G401.6 (cell line): Measurements from ENCODE around the gene PRDX2.
A peak's percentile ranks its signal among the peaks of the same experiment; 100 is the strongest.
"Not testable (repeated sequence)": the region's sequence is repeated elsewhere in the genome, so short reads cannot be mapped to it uniquely, and the experiment has no call there.

Experiments used
- FAIRE-seq: peaks from 2 replicates; lab custom pipeline; 2012; peaks lifted over from hg19 to GRCh38; lab: Jason Lieb, UNC

The PRDX2 gene

GRCh38 chr19:12801466-12802266 lies at the start of gene PRDX2, which contains the start of gene THSD8:
PRDX2 (minus strand) TSS chr19:12801800; CDS start chr19:12801261, 539 bp downstream.
THSD8 (plus strand) TSS chr19:12802069; CDS start chr19:12802072, 3 bp downstream.
- no peak for FAIRE-seq

DNA sequence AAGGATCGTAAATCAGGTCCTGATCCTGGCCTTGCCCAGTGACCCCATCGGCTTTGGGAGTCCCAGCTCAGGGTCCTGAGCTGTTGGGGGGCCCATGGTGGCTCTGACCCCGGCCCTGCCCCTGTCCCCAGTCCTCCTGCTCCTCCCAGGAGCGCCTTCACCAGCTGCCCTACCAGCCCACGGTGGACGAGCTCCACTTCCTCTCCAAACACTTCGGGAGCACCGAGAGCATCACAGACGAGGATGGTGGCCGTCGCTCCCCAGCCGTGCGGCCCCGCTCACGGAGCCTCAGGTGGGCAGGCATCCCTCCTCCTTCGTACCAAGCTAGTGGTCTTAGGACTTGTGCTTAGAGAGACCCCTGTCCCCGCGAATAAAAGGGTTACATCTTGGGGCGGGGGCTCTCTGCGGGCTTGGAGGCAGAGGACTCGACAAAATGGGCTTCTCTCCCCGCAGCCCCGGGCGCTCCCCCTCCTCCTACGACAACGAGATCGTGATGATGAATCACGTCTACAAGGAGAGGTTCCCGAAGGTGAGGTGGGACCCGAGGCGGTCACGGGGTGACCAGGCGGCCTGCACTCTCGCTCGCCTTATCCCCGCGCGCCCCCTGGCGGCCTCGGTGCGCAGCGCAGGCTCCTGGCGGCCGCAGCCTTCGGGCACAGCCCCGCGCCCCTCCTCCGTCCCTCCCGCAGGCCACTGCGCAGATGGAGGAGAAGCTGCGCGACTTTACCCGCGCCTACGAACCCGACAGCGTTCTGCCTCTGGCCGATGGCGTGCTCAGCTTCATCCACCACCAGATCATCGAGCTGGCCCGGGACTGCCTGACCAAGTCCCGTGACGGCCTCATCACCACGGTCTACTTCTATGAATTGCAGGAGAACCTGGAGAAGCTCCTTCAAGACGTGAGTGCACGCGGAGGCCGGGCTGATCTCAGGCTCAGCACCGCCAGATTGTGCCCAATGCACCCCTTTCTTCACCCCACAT lies 45.8 kb upstream of the PRDX2 start:
- FAIRE-seq, result no peak

DNA sequence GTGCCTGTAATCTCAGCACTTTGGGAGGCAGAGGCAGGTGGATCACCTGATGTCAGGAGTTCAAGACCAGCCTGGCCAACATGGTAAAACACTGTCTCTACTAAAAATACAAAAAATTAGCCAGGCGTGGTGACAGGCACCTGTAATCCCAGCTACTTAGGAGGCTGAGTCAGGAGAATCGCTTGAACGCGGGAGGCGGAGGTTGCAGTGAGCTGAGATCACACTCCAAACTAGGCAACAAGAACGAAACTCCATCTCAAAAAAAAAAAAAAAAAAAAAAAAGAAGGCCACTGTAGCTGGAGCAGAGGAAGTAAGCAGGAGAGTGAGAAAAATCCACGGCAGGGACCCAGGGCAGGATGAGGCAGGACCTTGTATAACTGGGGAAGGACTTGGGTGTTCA lies 45.0 kb upstream of the PRDX2 start:
- FAIRE-seq, result not testable (repeated sequence)

GRCh38 chr19:12843999-12844732 lies 42.6 kb upstream of the PRDX2 start:
- FAIRE-seq, result no peak

DNA sequence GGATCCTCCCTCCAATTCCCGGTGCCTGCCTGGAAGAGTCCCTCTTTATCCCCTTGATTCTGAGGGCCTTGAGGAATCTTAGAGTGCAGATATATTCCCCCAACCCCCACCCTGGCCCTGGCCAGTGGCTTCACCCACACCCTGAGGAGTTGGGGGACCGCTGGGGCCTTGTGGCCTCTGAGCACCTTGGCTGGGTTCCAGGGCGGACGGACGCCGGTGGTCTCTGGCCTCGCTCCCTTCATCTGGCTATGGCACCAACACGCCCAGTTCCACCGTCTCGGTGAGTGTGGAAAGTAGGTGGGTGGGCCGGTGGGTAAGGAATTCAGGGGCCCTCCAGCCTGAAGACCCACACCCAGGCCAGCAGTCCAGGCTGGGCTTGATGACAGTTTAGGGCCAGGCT lies 41.7 kb upstream of the PRDX2 start:
- no peak for FAIRE-seq

DNA sequence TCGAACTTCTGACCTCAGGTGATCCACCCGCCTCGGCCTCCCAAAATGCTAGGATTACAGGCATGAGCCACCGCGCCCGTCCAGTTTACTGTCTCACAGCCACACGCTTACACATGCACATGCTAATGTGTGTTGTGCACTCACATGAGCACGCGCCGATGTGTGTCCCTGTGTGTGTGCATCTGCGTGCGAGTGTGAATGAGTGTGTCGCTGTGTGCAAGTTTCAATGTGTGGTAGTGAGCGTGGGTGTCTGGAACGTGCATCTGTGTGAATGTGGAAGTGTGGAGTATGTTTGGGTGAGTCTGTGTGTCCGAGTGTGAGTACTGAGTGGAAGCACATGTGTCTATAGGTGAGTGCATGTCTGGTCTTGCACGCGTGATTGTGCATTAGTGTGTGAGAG lies 40.9 kb upstream of the PRDX2 start:
- no peak for FAIRE-seq

DNA sequence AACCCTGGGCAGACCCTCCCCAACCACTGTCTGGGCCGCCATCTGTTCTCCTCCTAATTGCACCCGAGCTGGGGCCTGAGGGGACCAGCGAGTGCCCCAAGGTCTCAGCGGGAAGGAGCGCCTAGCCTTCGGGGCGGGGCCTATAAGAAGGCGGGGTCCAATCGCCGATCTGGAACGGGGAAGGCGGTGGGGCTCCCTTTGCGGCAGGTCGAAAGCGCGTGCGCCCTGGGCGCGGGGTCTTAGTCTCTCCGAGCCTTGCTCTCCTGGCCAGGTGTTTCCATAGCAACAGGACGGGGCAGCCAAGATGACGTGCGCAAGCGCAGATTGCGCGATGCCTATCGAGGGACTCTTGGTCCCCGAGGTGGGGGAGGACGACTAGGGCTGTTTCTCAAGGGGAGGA lies 39.5 kb upstream of the PRDX2 start:
- FAIRE-seq, result no peak

- FAIRE-seq, result peak; percentile 90
Measured at GRCh38 chr19:12840091-12841079, 38.8 kb upstream of the PRDX2 start.

DNA sequence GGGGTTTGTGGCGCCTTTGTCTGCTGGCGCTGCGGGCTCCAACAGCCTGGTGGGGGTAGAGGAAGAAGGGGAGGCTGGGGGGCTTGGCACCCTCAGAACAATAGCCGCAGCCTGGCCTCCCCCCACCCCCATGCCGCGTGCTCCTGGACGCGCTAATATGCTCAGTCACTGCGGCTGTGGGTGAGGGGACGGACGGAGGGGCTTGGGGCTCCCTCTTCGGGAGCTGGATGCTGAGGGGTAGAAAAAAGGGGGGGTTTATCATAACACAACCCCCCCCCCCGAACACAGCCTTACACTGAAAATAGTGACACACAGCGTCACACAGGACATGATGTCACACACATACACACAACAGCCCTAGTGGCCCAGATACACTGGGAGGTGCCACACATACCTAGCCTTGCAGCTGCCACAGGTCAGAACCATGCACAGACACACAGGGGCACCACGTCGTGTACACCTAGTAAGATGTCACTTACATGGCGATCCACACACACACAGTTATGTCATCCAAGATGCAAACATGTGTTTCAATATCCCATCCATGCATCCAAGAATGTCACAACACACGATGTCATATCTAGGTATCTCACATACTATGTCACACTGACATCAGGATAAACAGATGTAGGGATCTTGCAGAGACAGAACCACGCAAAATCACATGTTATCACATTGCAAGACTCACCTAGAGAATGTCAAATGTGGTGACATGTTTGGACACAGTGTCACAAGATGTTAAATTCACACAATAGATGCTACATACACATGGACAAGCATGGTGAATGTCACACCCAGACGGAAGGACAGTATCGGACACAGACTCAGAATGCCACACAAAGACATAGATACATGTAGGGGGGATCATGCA lies 37.5 kb upstream of the PRDX2 start:
- no peak for FAIRE-seq

GRCh38 chr19:12838182-12838885 lies 36.7 kb upstream of the PRDX2 start, which contains the start of gene MAST1:
MAST1 (plus strand) TSS chr19:12838515; CDS start chr19:12838573, 58 bp downstream.
- FAIRE-seq, result no peak

DNA sequence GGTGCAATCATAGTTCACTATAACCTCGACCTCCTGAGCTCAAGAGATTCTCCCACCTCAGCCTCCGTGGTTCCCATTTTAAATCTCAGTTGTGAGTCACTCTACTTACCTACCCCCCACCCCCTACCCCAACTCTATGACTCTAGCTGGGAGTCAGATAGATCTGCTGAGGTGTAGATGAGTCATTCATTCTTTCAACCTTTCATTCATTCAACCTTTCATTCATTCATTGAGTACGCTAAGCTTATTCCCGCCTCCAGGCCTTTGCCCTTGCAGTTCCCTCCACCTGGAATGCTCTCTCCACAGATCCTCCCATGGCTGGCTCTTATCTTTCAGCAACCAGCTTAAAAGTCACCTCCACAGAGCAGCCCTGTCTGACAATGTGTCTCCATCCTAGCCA lies 35.6 kb upstream of the PRDX2 start:
- no peak for FAIRE-seq

DNA sequence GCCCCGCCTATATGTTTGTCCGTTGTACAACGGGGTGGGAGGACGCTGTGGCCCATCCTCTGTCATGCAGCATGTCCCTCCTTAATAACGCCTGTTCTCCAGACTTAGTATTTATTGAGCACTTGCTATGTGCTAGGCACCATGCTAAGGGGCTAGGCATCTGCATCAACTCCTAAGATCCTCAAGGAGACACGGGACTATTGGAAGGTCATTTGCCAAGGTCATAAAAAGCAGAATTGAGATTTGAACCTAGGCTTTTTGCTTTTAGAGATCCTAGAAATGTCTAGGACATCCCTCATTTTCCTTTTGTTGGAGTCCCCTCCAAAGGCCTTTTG lies 34.9 kb upstream of the PRDX2 start:
- FAIRE-seq, result no peak

- FAIRE-seq, result no peak
Measured at GRCh38 chr19:12834976-12835757, 33.6 kb upstream of the PRDX2 start.

DNA sequence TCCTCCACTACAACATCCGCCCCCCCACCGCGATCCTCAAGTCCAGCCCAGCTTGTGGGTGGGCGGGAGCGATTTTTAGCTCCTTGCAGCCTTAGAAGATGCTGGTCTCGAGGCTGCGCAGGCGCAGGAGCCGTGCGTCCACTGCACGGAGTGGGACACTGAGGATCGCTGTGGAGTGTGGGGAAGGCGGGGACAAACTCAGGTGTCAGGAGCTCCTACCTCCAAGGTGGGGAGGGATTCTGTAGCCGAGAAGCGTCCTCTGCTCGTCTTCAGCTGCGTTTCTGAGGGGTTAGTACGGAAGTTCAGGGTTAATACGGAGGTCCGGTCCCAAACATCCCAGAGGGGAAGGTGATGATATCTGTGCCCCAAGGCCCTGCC lies 33.0 kb upstream of the PRDX2 start, which contains the start of gene RTBDN:
Gene RTBDN, minus strand, starts transcription at position 14 of the 378 bp plus-strand sequence. CDS start 4,600 bp downstream, outside the sequence.
- FAIRE-seq, result no peak

- FAIRE-seq, result no peak
Measured at GRCh38 chr19:12833738-12834565, 32.4 kb upstream of the PRDX2 start.

- no peak for FAIRE-seq
Measured at GRCh38 chr19:12833418-12833737, 31.8 kb upstream of the PRDX2 start.

GRCh38 chr19:12828494-12828893 lies 26.9 kb upstream of the PRDX2 start:
- no peak for FAIRE-seq
